ENCODE results near the gene C14orf93.
"Not testable (repeated sequence)": the region's sequence is repeated elsewhere in the genome, so short reads cannot be mapped to it uniquely, and the experiment has no call there.

The C14orf93 gene

DNA sequence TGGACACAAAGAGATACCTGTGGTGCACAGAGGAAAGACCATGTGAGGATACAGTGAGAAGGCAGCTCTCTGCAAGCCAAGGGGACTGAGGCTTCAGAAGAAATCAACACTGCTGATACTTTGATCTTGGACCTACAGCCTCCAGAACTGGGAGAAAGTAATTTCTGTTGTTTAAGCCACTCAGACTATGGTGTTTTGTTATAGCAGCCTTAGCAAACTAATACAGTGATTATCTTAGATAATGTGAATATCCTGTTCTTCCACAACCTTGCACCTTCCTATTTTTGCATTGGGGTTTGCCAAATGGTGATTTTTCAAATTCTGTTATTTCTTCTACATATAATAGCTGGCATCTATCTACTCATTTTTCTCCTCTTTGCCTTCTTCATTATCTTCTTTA, 8.2 kb upstream of the C14orf93 start:
- DNase-seq: no peak

GRCh38 chr14:23017091-23017490, 7.1 kb upstream of the C14orf93 start:
- DNase-seq: no peak

DNA sequence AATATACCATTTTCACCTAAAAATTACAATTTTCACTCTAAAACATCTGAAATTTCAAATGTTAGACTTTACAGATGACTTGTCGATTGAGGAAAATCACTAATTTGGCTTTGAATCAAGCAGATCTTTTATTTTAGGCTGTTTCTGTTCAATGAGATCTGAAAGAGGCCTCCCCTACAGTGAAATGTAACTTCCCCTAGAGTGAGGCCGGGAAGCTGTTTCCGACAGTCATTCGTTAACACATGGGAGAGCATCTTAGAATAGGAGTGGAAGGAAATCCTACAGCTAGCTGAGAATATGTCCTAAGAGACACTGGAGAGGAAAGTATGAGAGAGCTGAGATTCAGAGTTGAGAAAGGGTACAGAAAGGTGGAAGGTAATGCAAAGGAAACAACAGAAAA, 5.7 kb upstream of the C14orf93 start:
- DNase-seq: no peak

GRCh38 chr14:23013749-23014054, 3.8 kb upstream of the C14orf93 start:
- DNase-seq: not testable (repeated sequence)

- no peak for DNase-seq
Measured at GRCh38 chr14:23013054-23013748, 3.3 kb upstream of the C14orf93 start.

DNA sequence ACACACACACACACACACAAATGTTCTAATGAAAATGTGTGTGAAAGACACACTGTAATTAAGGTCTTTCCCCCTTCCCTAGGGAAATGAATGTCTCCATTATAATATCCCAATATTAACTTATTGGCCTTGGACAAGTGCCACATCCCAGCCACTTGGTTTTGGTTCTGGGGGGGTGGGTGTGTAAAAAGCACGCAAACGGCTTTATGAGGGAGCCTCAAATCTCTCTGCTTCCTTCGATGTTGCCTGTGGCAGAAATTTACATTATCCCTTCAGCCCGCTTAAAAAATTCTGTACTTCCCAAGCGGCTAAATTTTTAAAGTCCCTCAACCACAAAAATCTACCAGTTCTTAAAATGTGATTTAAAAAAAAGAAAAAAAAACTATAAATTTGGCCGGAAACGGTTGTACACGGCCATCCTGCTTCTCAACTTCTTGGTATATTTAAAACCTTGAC, 432 bp downstream of the C14orf93 start:
- no peak for DNase-seq

GRCh38 chr14:23008831-23009230, 1.1 kb downstream of the C14orf93 start:
- DNase-seq: peak; percentile 11

DNA sequence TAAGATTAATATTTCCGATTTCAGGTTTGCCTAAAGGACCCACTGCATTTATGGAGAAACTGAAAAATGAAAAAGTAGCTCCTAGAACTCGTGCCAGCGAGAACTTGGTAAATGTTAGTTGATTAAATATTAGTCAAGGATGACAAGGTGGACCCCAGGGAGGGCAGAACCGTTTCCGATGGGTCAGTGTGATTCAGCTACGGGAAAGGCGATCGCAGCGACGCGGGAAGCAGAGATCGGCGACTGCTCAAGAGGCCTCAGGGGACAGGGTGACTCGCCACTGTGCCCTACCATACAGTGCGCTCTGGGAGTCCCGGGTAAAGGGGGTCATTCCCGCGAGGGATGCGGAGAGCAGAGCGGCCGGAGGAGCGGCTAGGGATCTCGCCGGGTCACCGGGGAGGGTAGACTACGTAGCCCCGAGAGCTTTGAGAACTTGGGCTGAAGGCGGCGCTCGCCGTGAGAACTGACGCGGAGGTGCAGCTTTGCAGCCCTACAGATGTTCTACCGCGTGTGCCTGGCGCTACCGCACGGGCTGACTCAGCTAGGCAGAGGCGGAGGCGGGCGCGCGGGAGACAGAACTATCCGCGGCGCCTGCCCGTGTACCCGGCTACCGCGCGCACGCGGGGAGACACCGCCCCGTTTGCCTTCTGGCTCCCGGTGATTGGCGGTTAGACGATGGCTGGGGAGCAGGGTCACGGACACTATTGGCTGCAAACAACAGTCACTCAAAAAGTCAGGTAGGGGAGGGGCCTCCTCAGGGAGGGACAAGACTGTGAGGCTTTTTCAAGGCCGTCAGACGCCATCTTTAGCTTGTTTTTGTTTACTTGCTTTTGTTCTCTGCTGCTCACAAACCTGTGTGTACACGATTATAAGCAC, 3.2 kb downstream of the C14orf93 start:
- DNase-seq: peak; percentile 98

DNA sequence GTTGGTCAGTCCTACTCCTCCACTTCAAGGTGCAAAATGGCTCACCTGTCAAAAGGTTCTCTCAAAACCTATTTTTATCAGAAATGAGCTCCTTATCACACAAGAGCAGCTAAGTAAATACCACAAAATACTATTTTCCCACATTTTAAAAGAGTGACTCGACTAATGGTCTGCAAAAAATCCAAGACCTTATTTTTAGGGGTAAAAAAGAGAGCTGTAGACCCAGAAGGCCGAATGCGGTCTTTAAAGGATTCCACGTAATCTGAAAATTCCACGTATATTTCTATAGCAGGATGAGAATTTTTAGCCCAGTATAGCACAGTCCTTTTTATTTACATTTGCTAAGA, 3.8 kb downstream of the C14orf93 start:
- no peak for DNase-seq

GRCh38 chr14:23005451-23006187, 4.3 kb downstream of the C14orf93 start:
- no peak for DNase-seq

- DNase-seq: not testable (repeated sequence)
Measured at GRCh38 chr14:23004274-23004673, 5.7 kb downstream of the C14orf93 start.

GRCh38 chr14:23002592-23002991, 7.4 kb downstream of the C14orf93 start:
- no peak for DNase-seq

GRCh38 chr14:23000860-23001259, 9.1 kb downstream of the C14orf93 start:
- DNase-seq: no peak

- no peak for DNase-seq
Measured at GRCh38 chr14:22998329-22999012, 11.5 kb downstream of the C14orf93 start.

DNA sequence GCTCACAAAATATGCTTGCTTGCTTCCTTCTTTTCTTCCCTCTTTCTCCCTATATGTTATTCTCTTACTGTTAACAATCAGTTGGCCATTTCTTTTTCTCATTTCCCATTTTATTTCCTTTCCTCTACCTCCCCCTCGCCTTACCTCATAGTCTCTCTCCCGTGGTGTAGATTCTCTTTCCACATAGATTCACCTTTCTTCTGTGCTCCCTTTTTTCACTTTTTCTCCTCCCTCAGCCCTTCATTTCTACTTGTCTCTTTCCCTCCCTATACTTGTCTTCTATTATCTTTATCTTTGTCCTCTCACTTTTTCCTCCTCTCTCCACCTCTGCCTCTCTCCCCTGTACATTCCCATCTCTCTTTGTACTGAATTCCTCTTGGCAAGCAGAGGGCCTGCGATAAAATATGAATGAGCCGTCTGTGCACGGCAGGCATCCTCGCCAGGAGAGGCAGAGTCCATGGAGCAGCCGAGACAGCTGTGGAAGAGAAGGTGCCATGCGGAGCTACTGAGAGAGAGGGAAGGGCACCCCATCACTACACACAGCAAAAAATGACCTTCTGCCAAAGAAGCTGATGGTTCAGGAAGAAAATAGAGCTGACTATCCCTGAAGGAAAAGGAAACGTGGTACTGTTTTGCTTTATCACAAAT, 12.1 kb downstream of the C14orf93 start:
- no peak for DNase-seq

DNA sequence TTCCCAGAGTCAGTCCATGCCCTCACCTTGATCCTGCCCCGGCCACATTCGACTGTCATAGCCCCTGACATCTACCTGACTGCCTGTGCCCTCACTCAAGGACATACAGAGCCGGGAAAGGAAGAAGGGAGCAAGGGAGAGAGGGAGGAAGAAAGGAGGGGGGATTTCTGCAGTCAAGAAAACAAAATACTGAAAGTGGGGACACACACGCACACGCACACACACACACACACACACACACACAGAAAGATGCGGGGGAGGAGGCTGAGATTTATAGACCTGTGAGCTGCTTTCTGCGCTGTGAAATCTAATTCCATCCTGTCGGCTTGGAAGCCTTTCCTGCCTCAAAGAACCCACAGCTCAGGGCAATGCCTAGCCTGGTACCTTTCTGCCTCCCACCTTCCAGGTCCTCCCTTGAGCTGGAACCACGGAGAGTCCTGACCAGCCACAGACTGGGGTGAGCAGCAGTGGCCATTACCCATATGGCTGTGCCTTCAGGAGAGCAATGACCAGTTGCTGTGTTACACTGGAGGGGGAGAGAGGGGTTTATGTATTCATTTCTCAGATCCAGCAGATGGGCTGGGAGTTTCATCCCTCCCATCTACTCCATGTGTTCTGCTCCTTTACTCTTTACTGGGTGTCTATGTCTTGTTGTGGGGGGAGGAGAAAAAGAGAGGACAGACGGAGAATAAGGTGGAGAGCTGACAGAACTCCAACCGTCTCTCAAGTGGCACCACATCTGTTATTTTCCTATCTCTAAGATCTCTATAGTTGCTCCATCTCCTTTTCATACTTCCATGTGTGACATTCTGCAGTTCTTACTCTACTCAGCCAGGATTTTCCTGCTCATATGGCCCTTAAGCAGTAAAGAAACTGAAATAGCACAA, 12.9 kb downstream of the C14orf93 start:
- DNase-seq: no peak

DNA sequence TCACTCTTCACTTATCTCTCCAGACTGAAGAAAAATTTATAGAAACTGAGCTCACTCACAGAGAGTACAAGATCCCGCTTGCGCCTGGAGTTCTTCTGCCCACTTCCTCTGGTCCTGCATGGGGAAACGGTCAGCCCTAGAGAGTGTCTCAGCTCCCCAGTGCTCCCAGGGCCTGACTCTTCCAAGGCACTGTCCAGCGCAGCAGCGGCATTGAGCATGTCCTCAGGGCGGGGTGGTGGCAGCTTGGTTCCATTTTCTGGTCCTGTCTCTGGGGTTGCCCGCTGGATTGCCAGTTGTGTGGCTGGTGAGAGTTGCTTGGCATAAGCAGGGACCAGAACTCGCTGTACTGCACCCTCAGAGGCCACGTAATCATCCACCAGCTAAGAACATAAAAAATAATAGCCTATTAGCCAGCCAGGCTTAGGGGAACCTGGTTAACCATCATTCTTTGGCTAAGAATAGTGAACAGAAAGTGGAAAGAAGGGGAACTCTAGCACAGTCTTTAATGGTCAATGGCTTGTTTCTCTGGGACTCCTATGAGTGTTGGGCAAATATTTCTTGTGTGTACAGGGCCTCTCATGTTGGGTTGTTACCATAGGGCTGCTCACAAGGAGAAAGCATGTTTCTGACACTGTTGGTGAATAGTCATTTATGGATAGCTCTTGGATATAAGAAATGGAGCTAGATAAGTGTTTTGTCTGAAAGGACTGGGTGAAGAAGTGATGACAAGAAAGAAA, 13.9 kb downstream of the C14orf93 start:
- no peak for DNase-seq

DNA sequence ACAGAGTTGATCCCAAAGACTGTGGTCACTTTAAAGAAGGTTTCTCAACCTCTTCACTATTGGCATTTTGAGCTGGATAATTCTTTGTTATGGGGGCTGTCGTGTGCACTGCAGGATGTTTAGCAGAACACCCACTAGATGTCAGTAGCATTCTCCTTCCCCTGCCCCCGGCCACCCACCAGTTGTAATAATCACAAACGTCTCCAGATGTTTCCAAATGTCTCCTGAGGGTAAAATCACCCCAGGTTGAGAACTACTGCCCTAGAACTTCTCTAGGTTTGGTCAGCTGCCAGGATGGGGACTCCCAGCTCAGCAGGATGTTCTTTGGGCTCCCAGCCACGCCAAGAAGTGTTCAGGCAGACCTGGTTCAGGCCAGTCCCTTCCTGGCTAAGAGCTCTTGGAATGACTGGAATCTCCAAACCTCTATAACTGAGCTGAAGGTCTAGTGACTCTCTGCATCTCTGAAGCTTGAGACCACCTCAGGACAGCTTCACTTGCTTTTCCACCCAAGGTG, 15.1 kb downstream of the C14orf93 start:
- peak; percentile 15 for DNase-seq

- DNase-seq: no peak
Measured at GRCh38 chr14:22993517-22993916, 16.4 kb downstream of the C14orf93 start.

GRCh38 chr14:22991852-22992251, 18.1 kb downstream of the C14orf93 start:
- DNase-seq: no peak

- no peak for DNase-seq
Measured at GRCh38 chr14:22987291-22987690, 22.7 kb downstream of the C14orf93 start.
